GM19023 (cell line): ENCODE results near the gene TCERG1L.
"Not testable (repeated sequence)": the region's sequence is repeated elsewhere in the genome, so short reads cannot be mapped to it uniquely, and the experiment has no call there.

Experiments
- ATAC-seq: cut with Tn5 transposase; IDR thresholded peaks from one replicate; pipeline ENCODE4 v1.9.1; 2021; ENCODE audit warnings: mild to moderate bottlenecking, moderate library complexity; ENCODE audit not compliant: unreplicated experiment

TCERG1L gene

DNA sequence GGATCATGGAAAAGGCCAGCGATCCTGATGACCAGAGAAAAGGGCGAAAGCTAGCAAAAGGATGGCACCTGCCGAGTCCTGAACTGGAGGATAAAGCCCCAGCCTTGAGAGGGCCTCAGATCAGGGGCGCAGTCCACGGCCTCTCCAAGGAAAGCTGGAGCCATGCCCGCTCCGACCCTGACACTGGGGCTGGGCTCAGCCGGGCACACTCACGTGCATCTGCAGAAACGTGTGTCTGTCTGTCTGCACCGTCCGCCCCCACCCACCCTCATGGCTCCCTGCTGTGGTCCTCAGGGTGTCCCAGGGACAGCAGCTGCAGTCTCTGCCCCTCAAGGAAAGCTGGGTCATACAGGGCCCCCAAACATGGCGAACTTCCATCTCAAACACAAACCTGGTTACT is 200.5 kb downstream of the TCERG1L start:
- no peak for ATAC-seq

DNA sequence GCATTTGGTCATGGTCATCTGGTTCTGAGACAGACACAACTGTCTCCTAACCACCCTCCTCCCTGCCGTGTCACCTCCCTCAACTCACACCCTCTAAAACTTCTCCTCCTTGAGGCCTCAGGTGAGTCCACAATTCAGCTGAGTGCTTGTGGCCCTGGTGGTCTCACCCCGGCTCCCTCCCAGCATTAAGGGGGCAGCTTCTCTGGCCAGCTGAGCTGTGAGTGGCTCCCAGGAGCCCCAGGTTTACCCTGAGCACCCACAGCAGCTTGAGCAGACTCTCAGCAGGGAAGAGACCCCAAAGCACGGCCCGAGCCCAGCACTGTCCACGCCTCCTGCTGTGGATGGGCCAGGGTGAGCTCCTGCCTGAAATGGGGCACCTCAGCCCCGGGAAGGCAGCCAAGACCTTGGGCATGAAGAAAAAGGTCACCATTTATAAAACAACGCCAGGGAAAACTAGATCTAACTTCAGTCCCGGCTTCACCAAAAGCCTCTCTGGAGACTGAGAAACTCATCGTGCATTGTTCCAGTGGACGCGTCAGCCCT is 201.2 kb downstream of the TCERG1L start:
- no peak for ATAC-seq

DNA sequence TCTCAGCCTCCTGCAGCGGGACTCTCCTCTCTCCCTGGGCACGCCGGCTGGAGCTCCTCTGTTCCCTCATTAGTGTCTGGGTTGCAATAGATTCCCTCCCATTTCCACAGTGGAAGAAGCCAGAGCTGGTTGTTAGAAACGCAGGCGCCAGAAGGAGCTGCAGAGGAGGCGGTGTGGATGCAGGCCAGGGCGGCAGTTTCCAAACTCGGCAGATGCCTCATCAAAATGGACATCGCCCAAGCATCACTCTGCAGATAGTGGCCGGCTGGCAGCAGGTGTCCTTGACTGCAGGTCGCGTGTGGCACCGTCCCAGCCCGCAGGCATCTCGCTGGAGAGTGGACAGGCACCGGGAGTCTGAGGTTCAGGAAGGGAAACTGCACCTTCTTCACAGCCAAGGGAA is 201.8 kb downstream of the TCERG1L start:
- ATAC-seq: no peak

DNA sequence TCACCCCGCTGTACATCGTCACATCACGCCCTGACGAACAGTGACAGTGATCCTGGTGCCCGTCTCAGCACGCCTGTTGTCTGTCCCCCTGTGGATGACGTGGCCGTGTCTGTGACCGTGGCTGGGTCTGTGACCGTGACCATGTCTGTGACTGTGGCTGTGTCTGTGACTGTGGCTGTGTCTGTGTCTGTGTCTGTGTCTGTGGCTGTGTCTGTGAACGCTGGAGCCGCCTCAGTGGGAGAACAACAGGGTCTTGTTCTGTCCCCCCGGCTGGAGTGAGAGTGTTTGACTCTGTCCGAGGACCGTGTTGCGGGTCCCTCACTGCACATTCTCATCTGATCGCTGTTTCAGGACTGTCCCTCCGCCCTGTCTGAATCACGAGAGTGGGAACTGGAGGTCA is 202.2 kb downstream of the TCERG1L start:
- no peak for ATAC-seq

DNA sequence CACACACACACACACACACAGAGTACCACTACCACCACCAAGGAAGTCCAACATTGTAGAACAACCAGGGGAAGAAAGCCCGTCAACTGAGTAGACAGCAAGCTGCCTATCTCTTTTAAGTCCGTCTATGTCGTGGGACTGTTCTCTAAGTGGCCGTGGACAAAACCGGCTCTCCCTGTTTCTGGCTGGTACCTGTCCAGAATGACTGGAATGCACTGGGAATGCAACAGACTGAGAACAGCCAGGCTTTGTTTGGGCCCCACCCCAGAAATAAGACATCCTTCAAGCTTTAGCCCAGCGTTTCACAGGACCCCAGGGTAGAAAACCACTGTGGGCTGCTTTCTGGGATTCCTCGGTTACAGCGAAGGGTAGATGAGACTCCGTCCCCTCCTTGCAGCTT is 203.6 kb downstream of the TCERG1L start:
- ATAC-seq: no peak

DNA sequence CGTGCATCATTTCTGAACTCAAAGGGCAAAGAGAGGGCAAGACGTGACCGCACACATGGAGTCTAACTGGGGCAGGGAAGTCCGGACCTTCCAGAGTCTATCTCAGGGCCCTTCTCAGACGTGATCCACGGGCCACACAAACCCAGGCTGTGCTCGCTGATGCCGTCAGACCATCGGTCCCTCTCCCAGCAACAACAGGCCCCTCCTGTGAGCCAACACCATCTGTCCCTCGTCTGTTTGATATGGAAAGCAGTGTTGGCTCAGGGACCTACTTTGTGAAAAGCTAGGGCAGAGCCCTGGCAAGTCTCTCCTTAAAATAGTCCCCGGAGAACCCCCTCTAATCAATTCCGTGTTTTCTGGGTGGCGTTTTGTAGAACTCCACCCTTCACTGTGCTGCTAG is 208.8 kb downstream of the TCERG1L start:
- no peak for ATAC-seq

DNA sequence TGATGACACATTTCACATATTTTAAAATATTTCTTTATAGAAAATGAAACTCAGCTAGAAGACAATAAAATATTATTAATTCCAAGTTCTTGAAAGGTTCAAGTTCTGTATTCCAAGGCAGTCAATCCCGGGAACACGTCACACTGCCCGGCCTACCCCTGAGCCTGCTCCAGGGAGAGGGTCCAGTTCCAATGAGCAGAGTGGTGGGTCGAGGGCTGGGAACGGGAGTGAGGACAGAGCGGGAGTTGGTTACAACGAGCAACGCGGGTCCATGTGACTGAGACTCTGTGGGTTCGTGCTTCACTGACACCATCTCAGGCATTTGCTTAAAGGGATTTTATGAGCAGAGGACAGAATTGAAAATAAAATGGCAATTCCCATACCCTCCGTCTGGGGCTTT is 209.4 kb downstream of the TCERG1L start:
- no peak for ATAC-seq

DNA sequence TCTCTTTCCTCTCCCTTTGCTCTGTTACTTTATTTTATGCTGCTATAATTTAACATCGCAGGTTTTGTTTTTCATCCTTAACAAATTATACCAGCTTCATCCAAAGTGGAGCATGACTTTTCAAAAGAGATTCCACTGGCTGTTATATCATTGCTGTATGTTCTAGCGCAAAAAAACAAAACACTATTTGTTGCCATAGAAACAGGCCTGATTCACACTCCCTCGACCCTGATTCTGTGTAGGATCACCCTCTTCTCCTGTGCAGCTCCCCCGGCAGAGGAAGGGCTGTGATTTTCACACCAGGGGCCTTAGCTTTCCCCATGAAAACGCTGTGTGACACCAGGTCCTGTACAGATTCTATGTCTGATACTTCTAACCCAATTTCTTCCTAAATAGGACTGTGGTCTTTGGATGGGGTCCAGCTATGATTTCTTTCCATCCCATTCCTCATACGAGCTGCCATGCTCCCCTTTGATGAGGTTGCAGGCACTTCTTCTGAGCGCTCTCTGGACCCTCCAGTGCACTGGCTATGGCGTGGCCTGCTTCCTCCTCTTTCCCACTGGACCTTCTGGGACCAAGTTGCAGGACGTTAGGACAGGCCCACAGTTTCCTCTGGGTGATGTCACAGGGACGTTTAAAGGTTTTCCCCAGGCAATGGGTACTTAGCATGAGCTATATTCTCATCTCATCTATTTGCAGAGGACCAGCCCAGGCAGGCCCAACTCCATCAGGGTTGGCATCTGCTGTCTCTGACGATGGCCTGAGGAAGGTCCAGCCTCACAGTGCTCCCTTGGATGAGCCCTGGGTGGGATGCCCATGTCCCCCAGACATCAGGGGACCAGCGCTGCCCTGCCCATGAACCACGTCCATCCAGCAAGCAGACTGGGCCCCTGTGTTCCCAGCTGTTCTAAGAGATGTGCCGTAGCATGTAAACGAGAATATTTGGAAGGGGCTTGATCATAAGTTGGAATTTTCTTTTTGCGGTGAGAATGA is 210.8 kb downstream of the TCERG1L start:
- ATAC-seq: not testable (repeated sequence)

DNA sequence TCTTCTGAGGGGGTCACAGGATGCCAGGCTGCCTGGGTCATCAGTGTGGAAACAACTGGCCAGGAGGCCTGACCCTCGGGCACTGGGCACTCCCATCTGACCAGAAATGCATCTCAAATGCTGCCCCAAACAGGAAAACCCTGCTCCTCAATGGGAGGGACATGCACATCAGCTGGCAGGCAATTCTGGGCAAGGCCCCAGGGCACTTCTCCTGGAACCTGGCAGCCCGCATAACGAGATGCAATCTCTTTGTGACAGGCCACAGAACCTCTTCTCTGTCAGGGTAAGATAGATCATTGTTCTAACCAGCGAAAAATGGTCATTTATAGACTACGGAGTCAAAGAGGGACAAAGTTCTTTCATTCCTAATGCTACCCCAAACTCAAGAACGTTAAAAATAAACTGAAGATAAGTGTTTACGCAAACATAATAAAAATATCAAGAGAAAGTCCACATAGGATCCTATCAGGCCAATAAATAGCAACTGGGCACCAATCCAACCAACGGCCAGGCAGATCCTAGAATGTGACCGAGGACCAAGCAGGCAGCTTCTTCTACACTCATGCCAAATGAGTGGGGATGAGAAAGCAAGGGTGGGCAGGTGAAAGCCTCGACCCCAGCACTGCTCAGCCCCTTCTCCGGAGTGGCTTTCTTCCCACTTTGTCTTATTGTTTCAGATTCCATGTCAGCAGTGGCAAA is 212.3 kb downstream of the TCERG1L start:
- ATAC-seq: no peak

DNA sequence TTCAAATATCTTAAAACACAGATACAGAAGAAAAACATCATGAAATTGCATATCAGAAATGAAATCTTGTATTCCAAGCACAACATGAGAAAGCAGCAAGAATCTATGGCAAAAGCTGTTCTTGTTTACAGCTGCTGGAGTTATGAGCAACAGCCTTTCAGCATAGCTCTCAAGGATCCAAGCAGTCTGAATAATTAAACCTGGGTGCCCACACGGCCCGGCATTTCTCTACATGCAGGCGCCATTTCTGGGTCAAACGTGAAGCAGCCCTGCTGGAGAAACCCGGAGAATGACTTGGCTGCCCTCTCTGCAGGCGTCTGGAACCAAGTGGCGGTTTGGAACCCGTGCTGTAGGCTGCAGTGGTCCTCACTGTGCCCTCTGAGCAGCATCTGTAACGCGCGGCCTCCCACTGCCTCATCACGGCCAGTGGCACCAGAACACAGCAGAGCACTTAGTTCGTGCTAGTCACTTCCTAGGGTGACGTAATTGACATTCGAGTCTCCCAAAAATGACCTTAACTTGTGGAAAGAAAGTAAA is 213.0 kb downstream of the TCERG1L start:
- no peak for ATAC-seq

DNA sequence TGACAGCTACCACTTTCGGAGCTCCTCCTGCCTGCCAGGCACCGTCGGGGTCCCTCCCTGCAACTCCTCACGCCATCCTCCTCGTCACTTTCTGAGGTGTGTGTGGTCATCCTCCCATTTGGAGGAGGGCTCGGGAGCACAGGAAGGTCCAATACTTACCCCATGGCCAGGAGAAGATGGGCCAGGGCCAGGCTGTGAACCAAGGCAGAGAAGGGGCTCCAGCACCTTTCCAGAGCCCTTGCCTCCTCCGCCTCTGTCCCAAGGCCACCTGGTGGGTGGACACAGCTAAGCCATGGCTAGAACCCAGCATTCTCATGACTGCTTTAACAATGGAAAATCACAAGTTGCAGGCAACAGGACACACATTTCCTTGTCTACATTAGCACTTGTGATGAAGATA is 215.5 kb downstream of the TCERG1L start:
- no peak for ATAC-seq

DNA sequence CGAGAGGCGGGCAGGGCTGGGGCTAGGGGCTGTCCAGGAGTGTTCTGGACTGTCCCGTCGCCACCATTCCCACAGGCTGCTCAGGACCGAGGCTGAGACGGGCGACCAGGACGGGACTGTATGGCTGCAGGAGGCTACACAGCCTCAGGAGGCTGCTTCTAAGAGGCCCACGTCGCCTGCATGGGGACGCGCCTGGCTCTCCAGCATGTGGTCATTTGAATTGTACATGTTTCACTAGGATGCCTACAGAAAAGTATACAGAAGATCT is 216.3 kb downstream of the TCERG1L start:
- ATAC-seq: no peak

DNA sequence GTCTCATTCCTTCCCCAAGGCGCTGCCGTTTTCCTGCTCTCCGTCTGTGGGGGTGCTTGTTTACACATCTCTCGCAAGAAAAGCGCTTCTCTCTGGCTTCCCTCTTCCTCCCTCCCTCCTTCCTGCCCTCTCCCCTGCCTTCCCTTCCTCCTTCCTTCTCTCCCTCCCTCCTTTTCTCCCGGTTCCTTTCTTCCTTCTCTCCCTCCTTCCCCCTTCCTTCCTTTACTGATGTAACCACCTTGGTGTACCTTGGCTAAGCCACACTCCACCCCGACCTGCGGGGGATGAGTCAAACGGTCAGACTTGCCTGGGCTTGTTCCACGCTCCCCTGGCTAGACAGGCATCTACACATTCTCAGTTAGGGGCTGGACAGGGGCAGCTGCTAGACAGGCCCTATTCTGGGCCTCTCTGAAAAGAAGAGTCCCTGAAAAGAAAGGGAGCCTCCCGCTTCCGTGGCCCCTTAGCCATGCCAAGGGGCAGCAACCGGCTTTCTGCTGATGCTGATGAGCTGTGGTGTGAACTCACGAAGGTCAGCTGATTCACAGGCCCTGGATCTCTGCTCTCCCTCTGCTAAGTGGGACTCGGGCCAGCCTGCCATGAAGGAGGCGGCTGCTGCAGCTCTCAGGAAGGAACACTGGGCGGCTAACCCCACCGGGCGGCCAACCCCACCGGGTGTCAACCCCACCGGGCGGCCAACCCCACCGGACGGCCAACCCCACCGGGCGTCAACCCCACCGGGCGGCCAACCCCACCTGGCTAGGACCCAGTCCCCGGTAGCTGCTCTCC is 216.8 kb downstream of the TCERG1L start:
- no peak for ATAC-seq

DNA sequence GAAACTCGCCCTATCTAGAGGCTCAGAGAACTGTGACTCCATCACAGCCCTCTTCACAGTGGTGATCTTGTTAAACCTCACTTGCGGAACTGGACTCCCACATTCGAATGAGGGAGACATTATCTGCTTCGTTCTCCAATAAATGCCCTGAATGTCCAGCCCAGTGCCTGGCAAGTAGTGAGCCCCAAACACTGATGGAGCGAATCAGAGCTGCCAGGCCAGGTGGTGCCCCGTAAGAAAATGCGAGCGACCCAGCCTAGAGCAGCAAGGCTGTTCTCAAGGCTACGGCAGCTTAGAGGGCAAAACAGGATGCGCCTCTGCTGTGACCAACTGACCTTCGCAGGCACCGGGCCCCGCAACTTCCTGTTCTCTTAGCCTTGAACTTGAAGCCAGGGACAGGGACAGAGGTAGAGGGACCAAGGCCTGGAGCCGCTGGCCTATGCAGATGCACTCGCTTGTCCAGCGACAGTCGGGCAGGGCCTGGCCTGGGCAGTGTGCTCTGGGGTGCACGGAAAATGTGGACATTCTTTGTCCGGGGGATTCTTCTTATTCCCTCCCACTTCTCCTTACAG is 217.6 kb downstream of the TCERG1L start:
- no peak for ATAC-seq

DNA sequence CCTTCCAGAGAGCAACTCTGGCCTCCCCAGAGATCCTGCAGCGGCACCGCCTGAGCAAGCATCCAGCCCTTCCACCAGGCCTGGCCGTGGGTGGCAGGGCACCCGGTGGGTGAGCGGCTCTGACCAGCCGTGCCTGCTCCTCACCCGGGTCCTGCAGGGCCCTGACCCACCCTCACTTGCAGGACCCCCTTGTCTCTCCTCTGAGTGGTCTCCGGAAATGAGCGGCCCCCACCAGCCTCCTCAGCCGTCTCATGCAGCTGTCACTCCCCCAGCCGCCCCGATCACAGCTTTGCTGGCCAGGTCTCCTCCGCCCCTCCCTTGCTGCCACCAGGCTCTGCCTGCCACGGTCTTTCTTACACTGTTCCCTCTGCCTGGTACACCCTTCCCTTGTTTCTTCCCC is 218.2 kb downstream of the TCERG1L start:
- no peak for ATAC-seq

DNA sequence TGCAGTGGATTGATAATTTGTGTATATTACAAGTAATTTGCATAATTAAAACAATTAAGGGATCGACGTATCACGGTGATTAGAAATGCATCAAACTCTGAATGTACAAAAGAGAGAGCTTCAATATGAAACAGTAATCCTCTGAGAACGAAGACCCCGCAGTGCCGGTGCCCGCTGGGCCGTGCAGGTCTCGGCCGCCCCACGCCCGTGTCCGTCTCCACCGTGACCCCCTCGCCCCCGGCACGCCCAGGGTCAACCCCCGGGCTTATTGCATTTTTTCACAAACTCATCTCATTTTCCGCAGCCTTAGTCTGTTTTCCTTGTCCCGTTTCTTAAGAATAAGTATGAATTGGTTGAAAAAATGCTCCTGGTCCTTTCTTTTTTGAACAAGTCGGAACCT is 218.6 kb downstream of the TCERG1L start:
- no peak for ATAC-seq

DNA sequence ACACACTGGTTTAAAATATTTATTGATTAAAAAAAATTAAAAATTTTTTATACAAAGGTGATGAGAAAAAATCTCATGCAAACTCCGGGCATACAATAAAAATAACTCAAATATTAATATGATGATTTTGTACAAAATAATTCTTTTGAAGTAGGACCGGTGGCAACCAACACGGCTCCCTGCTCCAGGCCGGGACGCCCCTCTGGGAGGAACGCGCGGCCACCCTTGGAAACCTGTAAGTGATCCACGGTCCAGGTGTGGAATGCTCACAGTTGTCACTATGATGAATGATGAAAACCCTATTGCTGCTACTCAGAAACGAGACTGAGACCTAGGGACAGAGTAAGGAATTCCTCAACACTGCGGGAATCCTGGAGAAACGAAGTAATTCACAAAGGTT is 219.1 kb downstream of the TCERG1L start:
- no peak for ATAC-seq

DNA sequence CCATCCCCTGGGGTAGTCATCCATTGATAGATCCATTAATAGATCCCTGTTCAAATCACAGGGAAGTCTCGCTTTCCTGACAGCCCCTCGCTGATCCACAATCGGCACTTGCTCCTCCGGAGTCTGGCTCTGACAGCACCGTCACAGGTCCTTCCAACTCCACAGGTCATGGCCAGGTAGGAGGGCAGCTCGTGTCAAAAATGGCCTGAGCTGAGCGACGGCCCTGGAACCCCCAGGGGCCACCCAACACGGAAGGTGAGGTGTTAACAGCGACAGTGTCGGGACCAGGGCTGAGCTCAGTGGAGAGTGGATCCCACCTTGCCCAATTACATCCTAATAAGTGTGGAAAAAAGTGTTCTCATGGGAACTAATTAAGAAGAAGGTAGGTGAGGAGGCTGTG is 219.8 kb downstream of the TCERG1L start:
- ATAC-seq: no peak

DNA sequence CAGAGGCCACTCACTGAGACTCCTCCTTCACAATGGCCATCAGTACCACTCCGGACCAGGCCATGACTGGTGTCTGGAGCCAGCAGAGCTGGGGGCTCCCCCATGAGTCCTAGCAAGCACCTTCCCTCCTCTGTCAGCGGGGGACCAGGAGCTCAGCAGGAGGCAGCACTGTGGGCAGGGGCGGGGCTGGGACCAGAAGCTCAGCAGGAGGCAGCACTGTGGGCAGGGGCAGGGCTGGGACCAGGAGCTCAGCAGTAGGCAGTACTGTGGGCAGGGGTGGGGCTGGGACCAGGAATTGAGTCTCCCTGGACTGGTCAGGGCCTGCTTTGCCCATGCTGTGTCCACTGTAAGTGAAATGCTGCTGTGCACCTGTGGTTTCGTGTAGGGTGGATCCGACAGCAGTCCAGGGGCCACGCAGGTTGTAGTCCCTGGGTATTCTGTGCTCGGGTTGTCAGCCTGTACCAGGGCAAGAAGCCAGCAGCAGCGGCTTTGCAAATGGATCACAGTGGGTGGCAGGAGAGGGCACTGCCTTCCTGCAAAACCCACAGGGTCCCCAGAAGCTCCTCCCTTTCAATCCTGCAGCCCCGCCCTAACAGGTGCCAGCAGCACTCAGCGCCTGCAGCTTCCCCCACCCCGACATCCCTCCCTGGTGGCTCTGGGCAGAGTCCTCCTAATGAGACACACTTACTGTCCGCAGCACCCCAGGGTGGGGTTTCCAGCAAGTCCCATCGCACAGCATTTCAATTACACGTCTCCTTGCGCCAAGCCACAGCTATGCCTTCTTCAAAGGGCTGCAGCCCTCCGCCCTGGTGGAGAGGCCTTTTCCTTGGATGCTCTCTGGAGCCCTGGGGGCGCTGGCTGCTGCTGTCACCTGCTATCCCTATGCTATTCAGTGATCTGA is 220.5 kb downstream of the TCERG1L start:
- ATAC-seq: no peak

DNA sequence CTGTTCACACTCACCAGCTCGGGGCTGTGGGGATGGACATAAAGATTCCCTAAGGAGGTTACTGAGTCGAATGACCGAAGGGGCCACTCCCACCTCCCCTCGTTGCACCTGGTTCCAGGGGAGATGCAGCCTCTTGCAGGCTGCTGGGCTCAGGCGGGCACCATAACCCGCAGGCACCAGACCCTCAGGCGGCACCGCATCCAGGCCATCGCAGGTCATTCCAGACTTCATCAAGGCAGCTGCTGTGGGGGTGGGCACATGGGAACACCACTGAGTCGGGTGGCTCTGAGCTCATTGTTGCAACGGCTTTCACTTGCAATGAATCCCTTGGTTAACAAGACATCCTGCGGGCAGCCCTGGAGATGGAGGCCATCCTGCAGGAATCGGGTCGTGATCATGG is 221.7 kb downstream of the TCERG1L start:
- ATAC-seq: no peak
